Measurements from ENCODE around the gene POSTN. TPM values are rescaled to one million over a fixed set of nuclear protein-coding genes. Genes with fewer than 3 reads are reported as not detected.

Gene POSTN
- total RNA-seq, 1 experiment from 2014 or later: not detected

GRCh38 chr13:37534676-37535075 lies 63.9 kb downstream of the POSTN start:
- Mint-ChIP-seq H3K4me3 (ENCODE audit: low read depth, unreplicated experiment) (no peak overlapping the region), H3K36me3 (ENCODE audit: insufficient read depth, unreplicated experiment) (no peaks in the 10 kb centered on the region), H3K27me3 (ENCODE audit: unreplicated experiment) (no peaks in the 10 kb centered on the region), H3K4me1 (ENCODE audit: low read depth, unreplicated experiment) (no peaks in the 10 kb centered on the region), H3K27ac (ENCODE audit: unreplicated experiment) (no peak overlapping the region), H3K9me3 (ENCODE audit: low read depth, unreplicated experiment) (peaks cover 4% of the 10 kb centered on the region)
- TF ChIP-seq CTCF (IDR thresholded peaks at IDR 0.05; ENCODE audit: unreplicated experiment): no peak
- intact Hi-C loops (cut with micrococcal nuclease; ENCODE audit: unreplicated experiment): no loop called here
- BruUV-seq (replicated peaks): no TSS peak
- CTCF ChIA-PET: no interaction called here
- DNase-seq: no peak

- no peak for DNase-seq
- Mint-ChIP-seq H3K27ac (ENCODE audit: unreplicated experiment) (no peak overlapping the region), H3K27me3 (ENCODE audit: unreplicated experiment) (no peaks in the 10 kb centered on the region), H3K4me1 (ENCODE audit: low read depth, unreplicated experiment) (no peaks in the 10 kb centered on the region), H3K9me3 (ENCODE audit: low read depth, unreplicated experiment) (peaks cover 4% of the 10 kb centered on the region), H3K36me3 (ENCODE audit: insufficient read depth, unreplicated experiment) (no peaks in the 10 kb centered on the region), H3K4me3 (ENCODE audit: low read depth, unreplicated experiment) (no peak overlapping the region)
- no TSS peak for BruUV-seq (replicated peaks)
- no peak for TF ChIP-seq CTCF (IDR thresholded peaks at IDR 0.05; ENCODE audit: unreplicated experiment)
- intact Hi-C loops (cut with micrococcal nuclease; ENCODE audit: unreplicated experiment): no loop called here
- CTCF ChIA-PET: no interaction called here
These were observed 64.4 kb downstream of the POSTN start for GRCh38 chr13:37534181-37534580.

GRCh38 chr13:37531049-37531448 lies 67.5 kb downstream of the POSTN start:
- Mint-ChIP-seq H3K4me1 (ENCODE audit: low read depth, unreplicated experiment) (no peaks in the 10 kb centered on the region), H3K27ac (ENCODE audit: unreplicated experiment) (no peak overlapping the region), H3K9me3 (ENCODE audit: low read depth, unreplicated experiment) (peaks cover 4% of the 10 kb centered on the region), H3K4me3 (ENCODE audit: low read depth, unreplicated experiment) (no peak overlapping the region), H3K36me3 (ENCODE audit: insufficient read depth, unreplicated experiment) (no peaks in the 10 kb centered on the region), H3K27me3 (ENCODE audit: unreplicated experiment) (no peaks in the 10 kb centered on the region)
- DNase-seq: no peak
- CTCF ChIA-PET: no interaction called here
- no TSS peak for BruUV-seq (replicated peaks)
- no peak for TF ChIP-seq CTCF (IDR thresholded peaks at IDR 0.05; ENCODE audit: unreplicated experiment)
- intact Hi-C loops (cut with micrococcal nuclease; ENCODE audit: unreplicated experiment): no loop called here

GRCh38 chr13:37529751-37530385 lies 68.7 kb downstream of the POSTN start:
- Mint-ChIP-seq H3K9me3 (ENCODE audit: low read depth, unreplicated experiment) (peaks cover 4% of the 10 kb centered on the region), H3K4me1 (ENCODE audit: low read depth, unreplicated experiment) (no peaks in the 10 kb centered on the region), H3K27ac (ENCODE audit: unreplicated experiment) (no peak overlapping the region), H3K27me3 (ENCODE audit: unreplicated experiment) (no peaks in the 10 kb centered on the region), H3K4me3 (ENCODE audit: low read depth, unreplicated experiment) (no peak overlapping the region), H3K36me3 (ENCODE audit: insufficient read depth, unreplicated experiment) (no peaks in the 10 kb centered on the region)
- no TSS peak for BruUV-seq (replicated peaks)
- intact Hi-C loops (cut with micrococcal nuclease; ENCODE audit: unreplicated experiment): no loop called here
- DNase-seq: no peak
- TF ChIP-seq CTCF (IDR thresholded peaks at IDR 0.05; ENCODE audit: unreplicated experiment): no peak
- CTCF ChIA-PET: no interaction called here
